ENCODE results near the gene LMBRD2. TPM values are rescaled to one million over a fixed set of nuclear protein-coding genes. Genes with fewer than 3 reads are reported as not detected.

Gene LMBRD2
- 10 to 100 TPM; 11.9 to 26.3 (median 12.7) TPM for total RNA-seq

DNA sequence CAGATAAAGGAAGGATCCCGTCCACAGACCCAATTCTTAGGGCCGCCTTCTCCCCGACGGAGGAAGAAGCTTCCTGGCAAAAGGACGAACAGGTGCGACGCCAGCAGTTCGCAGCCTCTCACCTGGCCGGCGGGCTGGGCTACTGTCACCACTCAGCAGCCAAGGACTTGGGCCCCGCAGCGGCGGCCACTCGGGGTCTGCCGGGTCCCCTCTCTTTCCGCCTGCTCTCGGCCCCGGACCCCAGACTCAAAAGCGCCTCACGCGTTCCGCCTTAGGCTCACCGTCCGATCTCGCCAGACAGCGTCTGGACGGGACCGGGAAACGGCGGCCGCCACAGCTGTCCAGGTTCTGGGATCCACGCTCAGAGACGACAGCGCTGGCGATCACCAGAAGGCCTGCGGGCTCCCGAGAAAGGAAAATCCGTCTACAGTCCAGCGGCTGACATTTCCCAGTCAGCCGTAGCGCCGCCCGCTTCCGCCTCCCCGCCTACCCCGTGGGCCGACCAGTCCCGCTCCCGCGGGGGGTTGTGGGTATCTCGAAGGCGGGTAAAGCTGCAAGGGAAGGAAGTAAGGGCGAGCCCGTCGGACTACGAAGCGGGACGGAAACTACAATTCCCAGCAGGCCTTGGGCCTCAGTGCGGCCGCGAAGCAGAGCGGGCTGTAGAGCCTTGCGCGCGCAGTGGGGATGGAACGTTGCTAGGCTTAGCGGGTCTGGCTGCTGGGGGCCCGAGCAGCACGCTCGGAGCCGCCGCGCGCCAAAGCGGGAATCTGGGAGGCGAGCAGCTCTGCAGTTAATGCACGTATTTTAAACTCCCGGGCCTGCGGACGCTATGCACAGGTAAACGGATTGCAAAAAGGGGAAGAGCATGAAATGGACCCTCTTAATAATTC, at the start of gene LMBRD2, which contains the start of gene SKP2:
Gene LMBRD2 (minus strand): TSS at position 454 of the 890 bp plus-strand sequence. CDS start 8,538 bp downstream, outside the sequence.
Gene SKP2 (plus strand): TSS at position 678 of the 890 bp plus-strand sequence. CDS start 152 bp downstream, at position 830.
- TF ChIP-seq, protein P1, sequence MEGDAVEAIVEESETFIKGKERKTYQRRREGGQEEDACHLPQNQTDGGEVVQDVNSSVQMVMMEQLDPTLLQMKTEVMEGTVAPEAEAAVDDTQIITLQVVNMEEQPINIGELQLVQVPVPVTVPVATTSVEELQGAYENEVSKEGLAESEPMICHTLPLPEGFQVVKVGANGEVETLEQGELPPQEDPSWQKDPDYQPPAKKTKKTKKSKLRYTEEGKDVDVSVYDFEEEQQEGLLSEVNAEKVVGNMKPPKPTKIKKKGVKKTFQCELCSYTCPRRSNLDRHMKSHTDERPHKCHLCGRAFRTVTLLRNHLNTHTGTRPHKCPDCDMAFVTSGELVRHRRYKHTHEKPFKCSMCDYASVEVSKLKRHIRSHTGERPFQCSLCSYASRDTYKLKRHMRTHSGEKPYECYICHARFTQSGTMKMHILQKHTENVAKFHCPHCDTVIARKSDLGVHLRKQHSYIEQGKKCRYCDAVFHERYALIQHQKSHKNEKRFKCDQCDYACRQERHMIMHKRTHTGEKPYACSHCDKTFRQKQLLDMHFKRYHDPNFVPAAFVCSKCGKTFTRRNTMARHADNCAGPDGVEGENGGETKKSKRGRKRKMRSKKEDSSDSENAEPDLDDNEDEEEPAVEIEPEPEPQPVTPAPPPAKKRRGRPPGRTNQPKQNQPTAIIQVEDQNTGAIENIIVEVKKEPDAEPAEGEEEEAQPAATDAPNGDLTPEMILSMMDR (IDR thresholded peaks at IDR 0.05; ENCODE audit: low read depth): no peak

DNA sequence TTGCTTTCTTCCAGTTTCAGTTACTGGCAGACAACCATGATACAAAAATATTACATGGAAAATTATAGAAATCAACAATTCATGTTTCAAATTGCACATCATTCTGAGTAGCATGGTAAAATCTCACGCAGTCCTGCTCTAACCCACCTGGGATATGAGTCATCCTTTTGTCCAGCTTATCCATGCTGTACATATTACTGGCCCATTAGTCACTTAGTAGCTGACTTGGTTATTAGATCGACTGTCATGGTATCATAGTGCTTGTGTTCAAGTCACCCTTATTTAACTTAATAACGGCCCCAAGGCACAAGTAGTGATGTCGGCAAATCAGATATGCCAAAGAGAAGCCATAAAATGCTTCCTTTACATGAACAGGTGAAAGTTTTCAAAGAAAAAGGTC, 48.8 kb upstream of the LMBRD2 start:
- TF ChIP-seq, protein P1 (IDR thresholded peaks at IDR 0.05; ENCODE audit: low read depth): no peak

DNA sequence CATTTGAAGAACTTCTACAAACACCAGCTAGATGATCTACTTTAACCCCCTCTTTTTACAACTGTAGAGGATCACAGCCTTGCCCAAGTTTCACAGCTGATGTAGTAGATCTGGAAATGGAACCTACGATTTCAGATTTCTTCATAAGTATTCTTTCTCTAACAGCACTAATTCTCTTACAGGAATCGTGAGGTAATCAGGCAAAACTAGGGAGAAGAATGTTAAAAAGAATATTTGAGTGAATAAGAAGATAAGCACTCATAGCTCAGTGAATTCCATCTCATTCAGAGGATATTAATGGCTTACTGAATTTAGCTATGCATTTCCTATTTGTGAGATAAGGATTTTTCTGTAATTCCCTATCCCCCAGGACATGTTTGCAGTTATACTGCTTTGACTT, 47.9 kb upstream of the LMBRD2 start:
- TF ChIP-seq, protein P1 (IDR thresholded peaks at IDR 0.05; ENCODE audit: low read depth): no peak

DNA sequence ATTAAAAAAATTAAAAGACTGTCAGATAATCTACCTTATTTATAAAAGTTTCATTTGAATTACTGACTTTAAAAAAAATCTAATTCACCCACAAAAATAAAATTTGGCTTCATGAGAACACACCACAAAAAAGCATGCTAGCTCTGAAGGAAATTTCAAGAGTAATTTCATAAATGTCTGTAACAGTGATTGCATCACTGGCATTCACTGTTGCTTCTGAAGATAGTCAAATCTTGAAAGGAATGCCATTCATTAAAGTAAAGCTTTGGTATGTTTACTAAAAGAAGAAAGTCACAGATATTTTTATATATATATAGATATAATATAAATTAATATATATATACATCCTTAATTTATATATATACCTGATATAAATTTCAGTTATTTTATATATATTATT, 46.6 kb upstream of the LMBRD2 start:
- TF ChIP-seq, protein P1 (IDR thresholded peaks at IDR 0.05; ENCODE audit: low read depth): no peak

DNA sequence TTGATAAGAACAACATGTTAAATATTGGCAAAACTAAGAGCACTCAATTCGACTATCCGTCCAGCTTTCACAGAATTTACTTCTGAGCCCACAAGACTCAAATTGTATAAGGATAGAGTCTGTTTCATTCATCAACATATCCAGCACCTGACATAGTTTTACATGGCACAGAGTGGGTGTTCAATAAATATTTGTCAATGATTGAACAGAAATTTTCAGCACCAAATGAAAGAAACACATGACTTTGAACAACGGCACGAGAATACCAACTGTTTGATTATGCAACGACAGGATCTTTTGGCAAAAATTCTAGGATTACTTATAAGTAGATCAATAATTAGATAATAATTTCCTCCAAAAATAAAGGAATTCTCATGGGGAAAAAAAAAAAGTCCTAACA, 42.1 kb upstream of the LMBRD2 start:
- TF ChIP-seq, protein P1 (IDR thresholded peaks at IDR 0.05; ENCODE audit: low read depth): no peak

DNA sequence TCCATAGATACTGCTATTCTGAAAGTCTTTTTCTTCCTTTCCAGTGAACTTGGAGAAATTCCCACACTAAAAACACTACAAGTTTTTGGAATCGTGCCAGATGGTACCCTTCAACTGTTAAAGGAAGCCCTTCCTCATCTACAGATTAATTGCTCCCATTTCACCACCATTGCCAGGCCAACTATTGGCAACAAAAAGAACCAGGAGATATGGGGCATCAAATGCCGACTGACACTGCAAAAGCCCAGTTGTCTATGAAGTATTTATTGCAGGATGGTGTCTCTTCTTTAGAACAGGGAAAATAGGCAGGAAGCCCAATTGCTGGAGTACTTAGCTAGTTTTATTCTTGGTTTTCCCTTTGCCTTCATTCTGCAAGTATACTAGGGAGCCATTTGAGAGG, 30.1 kb upstream of the LMBRD2 start:
- TF ChIP-seq, protein P1 (IDR thresholded peaks at IDR 0.05; ENCODE audit: low read depth): no peak

DNA sequence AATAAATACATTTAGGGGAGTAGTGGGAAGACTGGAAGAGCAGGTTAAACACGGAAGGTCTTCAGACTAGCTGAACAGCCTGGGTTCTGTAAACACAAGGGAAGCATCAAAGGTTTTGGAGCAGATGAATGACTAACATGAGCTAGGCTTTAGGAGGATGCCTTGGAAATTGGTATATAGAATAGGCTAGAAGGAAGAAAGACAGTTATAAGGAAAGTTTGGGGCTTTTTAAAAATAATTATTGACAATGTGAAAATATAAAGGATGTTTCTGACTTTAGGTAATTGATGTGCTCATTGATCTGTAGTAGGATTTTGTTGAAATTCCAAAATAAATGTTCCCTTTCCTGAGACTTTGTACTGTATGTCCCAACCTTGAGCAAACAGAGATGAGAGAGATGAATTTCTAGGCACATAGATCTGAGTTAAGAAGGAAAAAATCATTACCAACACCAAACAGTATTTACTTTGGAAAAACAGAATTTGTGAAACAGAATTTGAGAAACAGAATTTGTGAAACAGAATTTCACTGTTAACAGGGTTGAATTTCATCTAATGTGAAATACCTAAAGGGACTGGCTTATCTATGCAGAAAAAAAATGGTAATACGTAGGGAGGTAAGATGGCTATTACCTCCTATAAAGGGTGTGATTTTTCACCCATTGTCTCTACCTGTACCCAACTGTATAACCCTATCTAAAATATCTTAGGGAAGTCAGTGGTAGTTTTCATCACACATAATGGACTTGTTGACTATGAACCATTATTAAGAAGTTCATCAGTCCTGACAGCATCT, 29.1 kb upstream of the LMBRD2 start:
- TF ChIP-seq, protein P1 (IDR thresholded peaks at IDR 0.05; ENCODE audit: low read depth): no peak
